GM12878 (cell line): Measurements from ENCODE around the gene RNLS. TPM values are rescaled to one million over a fixed set of nuclear protein-coding genes. Genes with fewer than 3 reads are reported as not detected.

Experiments used
- ATAC-seq: fragments of 200-7000 bp; cut with Tn5 transposase; 3 replicates; pipeline ENCODE4 v1.9.1; 2020; ENCODE audit warnings: mild to moderate bottlenecking, moderate library complexity
- BruUV-seq: library from RNA; stranded (reverse); fragments of 400-500 nt; replicated peaks from 2 replicates; lab custom pipeline; 2021; lab: Mats Ljungman, UMichigan
- CTCF ChIA-PET: fragments of 300-600 bp; sonication (Branson Sonifier 250); formaldehyde crosslinking; extraction: SDS; loops from one replicate; lab custom pipeline; 2021; ENCODE audit warnings: inconsistent platforms; lab: Yijun Ruan, JAX
- POLR2A ChIA-PET: fragments of 350-600 bp; formaldehyde crosslinking; extraction: SDS; loops from one replicate; lab custom pipeline; 2021; ENCODE audit warnings: inconsistent platforms; lab: Charles Lee
- RAD21 ChIA-PET: fragments of 300-600 bp; sonication (Branson Sonifier 250); formaldehyde crosslinking; loops from one replicate; lab custom pipeline; 2023; ENCODE audit warnings: antibody characterized with exemption; ENCODE audit not compliant: unreplicated experiment; lab: Charles Lee
- SMC1A ChIA-PET: fragments of 300-600 bp; sonication (Branson Sonifier 250); formaldehyde crosslinking; loops from one replicate; lab custom pipeline; 2023; ENCODE audit not compliant: unreplicated experiment, uncharacterized antibody; lab: Charles Lee
- DNase-seq: peaks from one replicate; pipeline ENCODE4 v3.0.0-alpha.2; 2011; ENCODE audit warnings: low read depth, low spot score
- FAIRE-seq: peaks from 3 replicates; lab custom pipeline; 2011; peaks lifted over from hg19 to GRCh38; lab: Jason Lieb, UNC
- H2AFZ ChIP-seq: 2 replicates; pipeline ENCODE4 v1.6.0; 2011; ENCODE audit warnings: low read depth, low read length, control low read depth; ENCODE audit not compliant: control insufficient read depth
- H3K27ac ChIP-seq: 2 replicates; pipeline ENCODE4 v1.5.1; 2011; ENCODE audit warnings: control low read depth; ENCODE audit not compliant: control insufficient read depth, insufficient read depth
- H3K27me3 ChIP-seq, 2 experiments: replicated peaks in 1 of 2; 2 replicates each; pipeline versions ENCODE4 v1.6.0 to v1.6.1; 2011; ENCODE audit warnings: low read length in 1 of 2; ENCODE audit not compliant: control insufficient read depth in 2 of 2, insufficient read depth in 2 of 2
- H3K36me3 ChIP-seq, 2 experiments: 2 replicates each; pipeline ENCODE4 v1.5.1; 2011; ENCODE audit warnings: low read length in 1 of 2; ENCODE audit not compliant: control insufficient read depth in 2 of 2, insufficient read depth in 2 of 2
- H3K4me1 ChIP-seq: 2 replicates; pipeline ENCODE4 v1.6.1; 2011; ENCODE audit warnings: mild to moderate bottlenecking, low read length, moderate library complexity, mixed read lengths; ENCODE audit not compliant: control insufficient read depth, insufficient read depth
- H3K4me2 ChIP-seq: 2 replicates; pipeline ENCODE4 v1.6.0; 2011; ENCODE audit warnings: control low read depth; ENCODE audit not compliant: control insufficient read depth, insufficient read depth
- H3K4me3 ChIP-seq: fragments of 200-600 bp; sonication (generic); 2 replicates; pipeline ENCODE4 v1.5.1; 2016
- H3K79me2 ChIP-seq: 2 replicates; pipeline ENCODE4 v1.6.0; 2011; ENCODE audit warnings: low read length; ENCODE audit not compliant: control insufficient read depth, insufficient read depth
- H3K9ac ChIP-seq: 2 replicates; pipeline ENCODE4 v1.8.0; 2011; ENCODE audit warnings: low read length, control low read depth, mixed read lengths; ENCODE audit not compliant: control insufficient read depth, insufficient read depth
- H3K9me3 ChIP-seq: replicated peaks from 3 replicates; pipeline ENCODE4 v1.5.1; 2011; ENCODE audit warnings: mild to moderate bottlenecking, low read length; ENCODE audit not compliant: control insufficient read depth, insufficient read depth
- H4K20me1 ChIP-seq: 2 replicates; pipeline ENCODE4 v1.6.0; 2011; ENCODE audit not compliant: control insufficient read depth, insufficient read depth
- NKRF ChIP-seq: fragments of 450-650 bp; conservative IDR thresholded peaks from 2 replicates; pipeline ENCODE4 v1.6.1; 2017; ENCODE audit warnings: mild to moderate bottlenecking, moderate library complexity
- ZZZ3 ChIP-seq: IDR thresholded peaks from 2 replicates; pipeline ENCODE4 v1.6.1; 2011; ENCODE audit warnings: low read depth; ENCODE audit not compliant: control insufficient read depth, insufficient read length
- WGBS: methylation state at CpG from one replicate; pipeline ENCODE4 v1.1.6; 2016; ENCODE audit warnings: low lambda C conversion rate; ENCODE audit not compliant: insufficient replicate concordance, insufficient coverage; ENCODE audit errors: missing lambda C conversion rate; 5-methylcytosine and 5-hydroxymethylcytosine counted together
- in situ Hi-C: fragments of 300-500 bp; cut with MboI; formaldehyde crosslinking; loops from 9 replicates; pipeline ENCODE4 v1.14.3; 2018; ENCODE audit warnings: mixed read lengths
- intact Hi-C: fragments of 100-400 bp; cut with micrococcal nuclease; formaldehyde crosslinking; loops from one replicate; pipeline ENCODE4 v1.14.2; 2022; ENCODE audit not compliant: unreplicated experiment
- polyA plus RNA-seq, 11 experiments: library from polyadenylated mRNA; depleted of rRNA in 4 of 11; unstranded in 6 of 11; stranded (reverse) in 5 of 11; fragments of >200 nt; fragmentation: Nextera tagmentation in 4 of 11; fragmentation: Illumina TruSeq in 1 of 11; extraction: Ambion mirVana in 4 of 11; extraction: Trizol in 1 of 11; gene quantifications; 1 replicate in 1 of 11; 2 replicates in 10 of 11; pipeline versions ENCODE4 v1.2.1 to v1.2.3, GENCODE V29; 2011 to 2016; ENCODE audit warnings: inconsistent platforms in 2 of 11, missing spikeins in 2 of 11, low read depth in 1 of 11
- total RNA-seq, 4 experiments: library from RNA; depleted of rRNA in 3 of 4; stranded (reverse); fragments of >200 nt in 3 of 4; fragmentation: Illumina TruSeq in 1 of 4; extraction: Trizol in 1 of 4; gene quantifications; 2 replicates each; pipeline versions ENCODE4 v1.2.1 to v1.2.3, GENCODE V29; 2013 to 2021

The RNLS gene
- total and polyA plus RNA-seq, 10 of the 15 experiments (the other 5 are each of a cell fraction or from before 2014, with no cell fraction given): 3.4 to 6.7 (median 4.6) TPM

DNA sequence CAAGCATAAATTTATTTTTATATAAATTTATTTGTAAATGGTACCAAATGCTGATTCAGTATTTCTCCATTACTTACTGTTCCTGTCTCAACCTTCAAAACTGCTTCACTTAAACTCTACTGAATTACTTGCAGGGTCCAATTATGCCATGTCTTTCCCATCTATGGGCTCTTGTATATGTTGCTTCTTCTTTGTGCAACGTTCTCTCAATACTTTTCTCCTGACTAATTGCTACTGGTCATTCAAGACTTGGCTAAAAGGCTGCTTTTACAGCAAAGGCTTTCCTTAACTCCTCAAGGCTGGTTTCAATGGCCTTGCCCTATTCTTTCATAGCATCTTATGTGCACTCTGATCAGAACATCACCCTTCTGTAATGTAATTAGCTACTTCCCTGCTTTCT lies 67.9 kb downstream of the RNLS start:
- H3K4me1 ChIP-seq: no peaks in the 10 kb centered on the region
- H3K9ac ChIP-seq: no peak overlapping the region
- no peak for TF ChIP-seq ZZZ3
- no peaks in the 10 kb centered on the region; the same call in 2 of the 3 replicates for H3K9me3 ChIP-seq
- no TSS peak for BruUV-seq
- H3K36me3 ChIP-seq: no peaks in the 10 kb centered on the region
- no peak for FAIRE-seq
- H3K27me3 ChIP-seq: no peaks in the 10 kb centered on the region
- RAD21 ChIA-PET: no interaction called here
- no peak overlapping the region for H2AFZ ChIP-seq
- no peak for DNase-seq
- ATAC-seq: no peak
- H3K4me3 ChIP-seq: no peak overlapping the region
- POLR2A ChIA-PET: interaction anchor here (0.7 kb wide), 1 partner anchor 82 kb away, joined by 3 read pairs; no protein-coding TSS in a partner anchor
- WGBS: 58% methylated on average over 1 of the region's 1 CpG
- no peak overlapping the region for H3K27ac ChIP-seq
- H3K79me2 ChIP-seq: no peaks in the 10 kb centered on the region
- no peaks in the 10 kb centered on the region for H4K20me1 ChIP-seq
- in situ Hi-C loops: no loop called here
- SMC1A ChIA-PET: interaction anchor here (1.5 kb wide), 1 partner anchor 37 kb away, joined by 3 read pairs; no protein-coding TSS in a partner anchor
- intact Hi-C loops: no loop called here
- CTCF ChIA-PET: interaction anchor here (0.7 kb wide), 1 partner anchor 245 kb away, joined by 3 read pairs; the partner anchor contains the start of gene LIPN
- H3K4me2 ChIP-seq: no peak overlapping the region

DNA sequence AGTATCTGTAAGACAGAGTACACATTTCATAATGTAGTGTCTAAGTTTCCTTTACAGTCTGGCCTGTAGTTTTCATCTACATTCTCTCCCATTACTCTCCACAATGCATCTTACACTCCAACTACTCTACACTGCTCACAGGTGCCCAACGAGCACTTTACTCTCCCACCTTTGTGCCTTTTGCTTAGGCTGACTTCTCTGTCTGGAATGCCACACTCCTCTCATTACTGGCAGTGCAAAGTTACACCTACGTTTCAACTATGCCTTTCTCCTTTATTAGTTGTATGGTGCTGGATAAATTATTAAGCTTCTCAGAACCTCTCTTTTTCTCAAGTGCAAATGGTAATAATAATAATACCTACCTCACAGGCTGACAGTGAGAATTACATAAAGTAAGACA lies 70.5 kb downstream of the RNLS start:
- Histone ChIP-seq H3K4me1 (no peaks in the 10 kb centered on the region), H3K9ac (no peak overlapping the region), H2AFZ (no peak overlapping the region), H3K27me3 (no peaks in the 10 kb centered on the region), H3K79me2 (no peaks in the 10 kb centered on the region), H4K20me1 (no peaks in the 10 kb centered on the region), H3K36me3 (no peaks in the 10 kb centered on the region), H3K4me2 (no peak overlapping the region), H3K27ac (no peak overlapping the region), H3K9me3 (no peaks in the 10 kb centered on the region; the same call in 2 of the 3 replicates), H3K4me3 (no peak overlapping the region)
- SMC1A ChIA-PET: no interaction called here
- intact Hi-C loops (no loop called here), in situ Hi-C loops (no loop called here)
- RAD21 ChIA-PET: no interaction called here
- no peak for TF ChIP-seq NKRF
- DNase-seq (no peak), FAIRE-seq (no peak), ATAC-seq (no peak)
- POLR2A ChIA-PET: no interaction called here
- CTCF ChIA-PET: interaction anchor here (0.5 kb wide), 1 partner anchor 97 kb away, joined by 3 read pairs; no protein-coding TSS in a partner anchor
- no TSS peak for BruUV-seq
- WGBS: 21% methylated on average over 2 of the region's 2 CpGs
